Loucy (cell line): ENCODE data around the gene NUMBL.

Experiments
- H2AFZ ChIP-seq: fragments of 200-600 bp; sonication (generic); 2 replicates; pipeline ENCODE4 v1.6.0; 2016; ENCODE audit warnings: antibody characterized with exemption, mild to moderate bottlenecking, low read length, moderate library complexity
- H3F3A ChIP-seq: fragments of 200-600 bp; 2 replicates; pipeline ENCODE4 v1.6.0; 2016; ENCODE audit warnings: antibody characterized with exemption, low read depth, mild to moderate bottlenecking
- H3K27me3 ChIP-seq: fragments of 200-600 bp; sonication (generic); 2 replicates; pipeline ENCODE4 v1.6.1; 2014; ENCODE audit warnings: low read length, mild to moderate bottlenecking; ENCODE audit not compliant: insufficient read depth, poor library complexity, severe bottlenecking
- H3K36me3 ChIP-seq: fragments of 200-600 bp; sonication (generic); 2 replicates; pipeline ENCODE4 v1.6.1; 2016; ENCODE audit warnings: low read length; ENCODE audit not compliant: insufficient read depth
- H3K4me1 ChIP-seq: fragments of 200-600 bp; sonication (generic); 2 replicates; pipeline ENCODE4 v1.5.1; 2014; ENCODE audit warnings: low read length, mild to moderate bottlenecking; ENCODE audit not compliant: insufficient read depth, poor library complexity, severe bottlenecking
- H3K4me2 ChIP-seq: fragments of 200-600 bp; sonication (generic); 2 replicates; pipeline ENCODE4 v1.6.0; 2014; ENCODE audit warnings: antibody characterized with exemption, low read length, low read depth, mild to moderate bottlenecking; ENCODE audit not compliant: poor library complexity, severe bottlenecking
- H3K4me3 ChIP-seq: fragments of 200-600 bp; sonication (generic); 2 replicates; pipeline ENCODE4 v1.5.1; 2014; ENCODE audit warnings: low read length, mild to moderate bottlenecking, mixed read lengths; ENCODE audit not compliant: poor library complexity, severe bottlenecking
- H3K79me2 ChIP-seq: fragments of 200-600 bp; sonication (generic); 2 replicates; pipeline ENCODE4 v1.6.1; 2014; ENCODE audit warnings: low read length; ENCODE audit not compliant: insufficient read depth
- H3K9ac ChIP-seq: fragments of 200-600 bp; sonication (generic); 2 replicates; pipeline ENCODE4 v1.6.0; 2014; ENCODE audit warnings: mild to moderate bottlenecking, low read depth, low read length, moderate library complexity; ENCODE audit not compliant: poor library complexity, severe bottlenecking
- H3K9me2 ChIP-seq: fragments of 200-600 bp; sonication (generic); replicated peaks from 2 replicates; pipeline ENCODE4 v1.6.1; 2016; ENCODE audit warnings: low read depth, low read length, mixed read lengths
- H3K9me3 ChIP-seq: fragments of 200-600 bp; sonication (generic); 2 replicates; pipeline ENCODE4 v1.6.1; 2014; ENCODE audit warnings: mild to moderate bottlenecking, antibody characterized with exemption, low read length, low read depth; ENCODE audit not compliant: insufficient read depth
- H4K20me1 ChIP-seq: fragments of 200-600 bp; sonication (generic); 2 replicates; pipeline ENCODE4 v1.6.0; 2014; ENCODE audit warnings: antibody characterized with exemption, low read length, mild to moderate bottlenecking; ENCODE audit not compliant: insufficient read depth, poor library complexity, severe bottlenecking
- CTCF ChIP-seq: fragments of 200-600 bp; sonication (generic); conservative IDR thresholded peaks from 2 replicates; pipeline ENCODE4 v1.5.1; 2014; ENCODE audit warnings: mild to moderate bottlenecking, antibody characterized with exemption, low read length
- EZH2phosphoT487 ChIP-seq: fragments of 200-600 bp; IDR thresholded peaks from 2 replicates; pipeline ENCODE4 v1.6.1; 2018; ENCODE audit warnings: antibody characterized with exemption, mild to moderate bottlenecking, moderate library complexity, borderline replicate concordance

The NUMBL gene

GRCh38 chr19:40691421-40692211 is 1.2 kb upstream of the NUMBL start:
- H3K27me3 ChIP-seq = no peaks in the 10 kb centered on the region
- H3F3A ChIP-seq = no peaks in the 10 kb centered on the region
- TF ChIP-seq EZH2phosphoT487 = no peak
- no peak for TF ChIP-seq CTCF
- peak overlapping the region; percentile 97 for H3K4me2 ChIP-seq
- H2AFZ ChIP-seq = no peak overlapping the region
- no peaks in the 10 kb centered on the region for H3K36me3 ChIP-seq
- peaks cover 19% of the 10 kb centered on the region for H3K4me1 ChIP-seq
- peak overlapping the region; percentile 69 for H3K9ac ChIP-seq
- H3K9me2 ChIP-seq = no peaks in the 10 kb centered on the region
- H3K9me3 ChIP-seq = no peaks in the 10 kb centered on the region
- H3K79me2 ChIP-seq = no peaks in the 10 kb centered on the region
- no peaks in the 10 kb centered on the region for H4K20me1 ChIP-seq
- peak overlapping the region; percentile 84 for H3K4me3 ChIP-seq

GRCh38 chr19:40690693-40691420 is 406 bp upstream of the NUMBL start:
- peak overlapping the region; percentile 69 for H3K9ac ChIP-seq
- no peaks in the 10 kb centered on the region for H3K27me3 ChIP-seq
- no peaks in the 10 kb centered on the region for H3K79me2 ChIP-seq
- H3K9me3 ChIP-seq = no peaks in the 10 kb centered on the region
- H3K4me2 ChIP-seq = peak overlapping the region; percentile 97
- TF ChIP-seq EZH2phosphoT487 (no peak), CTCF (no peak)
- peak overlapping the region; percentile 97 for H2AFZ ChIP-seq
- H3K9me2 ChIP-seq = no peaks in the 10 kb centered on the region
- H3K36me3 ChIP-seq = no peaks in the 10 kb centered on the region
- H3F3A ChIP-seq = no peaks in the 10 kb centered on the region
- peaks cover 19% of the 10 kb centered on the region for H3K4me1 ChIP-seq
- H3K4me3 ChIP-seq = peak overlapping the region; percentile 84
- H4K20me1 ChIP-seq = no peaks in the 10 kb centered on the region

- peak overlapping the region; percentile 65 for H3K9ac ChIP-seq
- no peaks in the 10 kb centered on the region for H3K79me2 ChIP-seq
- H3K4me3 ChIP-seq = peak overlapping the region; percentile 84
- H3K4me2 ChIP-seq = peak overlapping the region; percentile 97
- H3F3A ChIP-seq = no peaks in the 10 kb centered on the region
- H2AFZ ChIP-seq = no peak overlapping the region
- H3K9me2 ChIP-seq = no peaks in the 10 kb centered on the region
- no peaks in the 10 kb centered on the region for H3K27me3 ChIP-seq
- H3K4me1 ChIP-seq = peaks cover 19% of the 10 kb centered on the region
- no peaks in the 10 kb centered on the region for H3K9me3 ChIP-seq
- H4K20me1 ChIP-seq = no peaks in the 10 kb centered on the region
- TF ChIP-seq CTCF = no peak
- TF ChIP-seq EZH2phosphoT487 = no peak
- H3K36me3 ChIP-seq = no peaks in the 10 kb centered on the region
Measured at GRCh38 chr19:40689339-40690049, 957 bp downstream of the NUMBL start.
